Measurements from ENCODE around the gene SENP8. TPM values are rescaled to one million over a fixed set of nuclear protein-coding genes. Genes with fewer than 3 reads are reported as not detected.

SENP8 gene
- total RNA-seq, 1 experiment from 2014 or later = 2.0 TPM

GRCh38 chr15:72133211-72133610 is 15.0 kb downstream of the SENP8 start:
- no peak for DNase-seq (ENCODE audit: low spot score)
- POLR2A ChIA-PET (ENCODE audit: low non-redundant PET) = no interaction called here
- no peak overlapping the region for H3K27ac ChIP-seq (ENCODE audit: low read depth, low read length, poor library complexity, severe bottlenecking)
- H3K4me3 ChIP-seq (ENCODE audit: low read depth, low read length, poor library complexity, severe bottlenecking) = no peak overlapping the region
- no peaks in the 10 kb centered on the region for H3K4me1 ChIP-seq (ENCODE audit: insufficient read depth, low read length, poor library complexity, severe bottlenecking)
- intact Hi-C loops (cut with micrococcal nuclease; ENCODE audit: unreplicated experiment) = no loop called here
- H3K27me3 ChIP-seq (replicated peaks; ENCODE audit: insufficient read depth, low read depth, low read length, poor library complexity) = no peaks in the 10 kb centered on the region
- no TSS peak for BruUV-seq (replicated peaks)
- CTCF ChIA-PET = no interaction called here
- no peaks in the 10 kb centered on the region for H3K36me3 ChIP-seq (ENCODE audit: insufficient read depth, low read length, poor library complexity, severe bottlenecking)
- H3K9me3 ChIP-seq (ENCODE audit: low read depth, low read length, poor library complexity, severe bottlenecking) = no peaks in the 10 kb centered on the region
- TF ChIP-seq CTCF (conservative IDR thresholded peaks at IDR 0.05; ENCODE audit: low read depth, low read length) (no peak), EZH2 (IDR thresholded peaks at IDR 0.05; ENCODE audit: borderline replicate concordance, low read depth, low read length, poor library complexity, severe bottlenecking) (no peak)

- no peak overlapping the region for H3K4me3 ChIP-seq (ENCODE audit: low read depth, low read length, poor library complexity, severe bottlenecking)
- no peaks in the 10 kb centered on the region for H3K36me3 ChIP-seq (ENCODE audit: insufficient read depth, low read length, poor library complexity, severe bottlenecking)
- no peak overlapping the region for H3K27ac ChIP-seq (ENCODE audit: low read depth, low read length, poor library complexity, severe bottlenecking)
- ChIA-PET POLR2A (ENCODE audit: low non-redundant PET) (no interaction called here), CTCF (no interaction called here)
- no peaks in the 10 kb centered on the region for H3K27me3 ChIP-seq (replicated peaks; ENCODE audit: insufficient read depth, low read depth, low read length, poor library complexity)
- BruUV-seq (replicated peaks) = no TSS peak
- no peak for TF ChIP-seq EZH2 (IDR thresholded peaks at IDR 0.05; ENCODE audit: borderline replicate concordance, low read depth, low read length, poor library complexity, severe bottlenecking)
- TF ChIP-seq CTCF (conservative IDR thresholded peaks at IDR 0.05; ENCODE audit: low read depth, low read length) = no peak
- no peaks in the 10 kb centered on the region for H3K4me1 ChIP-seq (ENCODE audit: insufficient read depth, low read length, poor library complexity, severe bottlenecking)
- DNase-seq (ENCODE audit: low spot score) = no peak
- intact Hi-C loops (cut with micrococcal nuclease; ENCODE audit: unreplicated experiment) = no loop called here
- H3K9me3 ChIP-seq (ENCODE audit: low read depth, low read length, poor library complexity, severe bottlenecking) = no peaks in the 10 kb centered on the region
These were observed 17.5 kb downstream of the SENP8 start for GRCh38 chr15:72135719-72136118.

- H3K36me3 ChIP-seq (ENCODE audit: insufficient read depth, low read length, poor library complexity, severe bottlenecking) = no peaks in the 10 kb centered on the region
- H3K9me3 ChIP-seq (ENCODE audit: low read depth, low read length, poor library complexity, severe bottlenecking) = no peaks in the 10 kb centered on the region
- H3K27me3 ChIP-seq (replicated peaks; ENCODE audit: insufficient read depth, low read depth, low read length, poor library complexity) = no peaks in the 10 kb centered on the region
- no peak overlapping the region for H3K4me3 ChIP-seq (ENCODE audit: low read depth, low read length, poor library complexity, severe bottlenecking)
- no TSS peak for BruUV-seq (replicated peaks)
- ChIA-PET POLR2A (ENCODE audit: low non-redundant PET) (no interaction called here), CTCF (no interaction called here)
- H3K27ac ChIP-seq (ENCODE audit: low read depth, low read length, poor library complexity, severe bottlenecking) = no peak overlapping the region
- TF ChIP-seq EZH2 (IDR thresholded peaks at IDR 0.05; ENCODE audit: borderline replicate concordance, low read depth, low read length, poor library complexity, severe bottlenecking) = no peak
- no peak for TF ChIP-seq CTCF (conservative IDR thresholded peaks at IDR 0.05; ENCODE audit: low read depth, low read length)
- no peak for DNase-seq (ENCODE audit: low spot score)
- intact Hi-C loops (cut with micrococcal nuclease; ENCODE audit: unreplicated experiment) = no loop called here
- no peaks in the 10 kb centered on the region for H3K4me1 ChIP-seq (ENCODE audit: insufficient read depth, low read length, poor library complexity, severe bottlenecking)
These were observed 18.2 kb downstream of the SENP8 start for GRCh38 chr15:72136170-72137051.

Measured in A673 (cell line).